Psoas muscle (tissue), 8 donors: ENCODE measurements around the gene UMAD1. TPM values are rescaled to one million over a fixed set of nuclear protein-coding genes. Genes with fewer than 3 reads are reported as not detected.
"Not testable (repeated sequence)": the region's sequence is repeated elsewhere in the genome, so short reads cannot be mapped to it uniquely, and the experiment has no call there.

Experiments
- ATAC-seq, 4 donors: fragments of 200-7000 bp; cut with Tn5 transposase; one replicate each; pipeline ENCODE4 v1.9.1; 2020; ENCODE audit warnings: moderate library complexity in 3 of 4, mild to moderate bottlenecking in 2 of 4
- DNase-seq, 2 donors: peaks; one replicate each; pipeline ENCODE4 v3.0.0-alpha.2; 2020
- H3K27ac ChIP-seq: fragments of 200-600 bp; one replicate; pipeline ENCODE4 v1.8.0; 2022
- H3K27me3 ChIP-seq, 3 donors: fragments of 200-600 bp in 1 of 3; one replicate each; pipeline versions ENCODE4 v1.6.1 to v1.8.0; 2013 to 2022; ENCODE audit warnings: low read length in 2 of 3, mild to moderate bottlenecking in 2 of 3, moderate library complexity in 1 of 3; ENCODE audit not compliant: insufficient read depth in 3 of 3
- H3K36me3 ChIP-seq, 2 donors: fragments of 200-600 bp in 1 of 2; one replicate each; pipeline versions ENCODE4 v1.6.1 to v1.8.0; 2013 to 2022; ENCODE audit warnings: low read depth in 1 of 2, mild to moderate bottlenecking in 1 of 2, moderate library complexity in 1 of 2; ENCODE audit not compliant: insufficient read depth in 1 of 2
- H3K4me1 ChIP-seq: fragments of 200-600 bp; one replicate; pipeline ENCODE4 v1.8.0; 2022
- H3K4me3 ChIP-seq: fragments of 200-600 bp; one replicate; pipeline ENCODE4 v1.8.0; 2022; ENCODE audit warnings: mild to moderate bottlenecking
- H3K9me3 ChIP-seq: fragments of 200-600 bp; one replicate; pipeline ENCODE4 v1.8.0; 2022
- CTCF ChIP-seq: fragments of 200-600 bp; IDR thresholded peaks from one replicate; pipeline ENCODE4 v1.8.0; 2022; ENCODE audit warnings: antibody characterized with exemption
- WGBS, 3 donors: extraction: QIAGEN DNeasy Blood & Tissue Kit; methylation state at CpG; one replicate each; pipeline versions ENCODE4 v1.1.6 to v1.1.7; 2013; 5-methylcytosine and 5-hydroxymethylcytosine counted together
- intact Hi-C, 2 donors: fragments of 100-400 bp; cut with DNase I; formaldehyde crosslinking; loops; one replicate each; pipeline versions ENCODE4 v1.11.0 to v1.14.2; 2022
- polyA plus RNA-seq, 3 donors: library from polyadenylated mRNA; stranded (reverse); fragments of 200-250 nt; gene quantifications; one replicate each; pipeline ENCODE4 v1.2.3, GENCODE V29; 2013
- total RNA-seq, 4 donors: library from RNA; stranded (reverse); fragmentation: NEBNext Ultra II Directional in 2 of 4; extraction: Animal tissue kit (Norgen Biotek cat#: 25700) in 2 of 4; gene quantifications; one replicate each; pipeline versions ENCODE4 v1.2.1 to v1.2.4, GENCODE V29; 2021 to 2023
- donor health status: healthy with polysubstance abuse.
- donor health status: DM: no; HTN: no; CAD: no; lungs with moderate emphysema.
- donor health status: Bipolar disorder and iron deficiency.
- donor health status: healthy.
- donor health status: DM: yes; HTN: yes; CAD: no.
- donor health status: DM: no; HTN: no; CAD: no.
- donor health status: DM: no; HTN: no; CAD: no.
- donor health status: DM: yes; HTN: yes; CAD: no.

The UMAD1 gene
- total and polyA plus RNA-seq, 7 donors = 6.2 to 19.1 (median 12.3) TPM

GRCh38 chr7:7820939-7821338 is 180.4 kb downstream of the UMAD1 start:
- H3K4me1 ChIP-seq = no peaks in the 10 kb centered on the region
- no peak overlapping the region for H3K4me3 ChIP-seq
- DNase-seq = no peak
- intact Hi-C loops = no loop called here
- no peak overlapping the region for H3K27ac ChIP-seq
- ATAC-seq = no peak
- H3K27me3 ChIP-seq = no peaks in the 10 kb centered on the region
- no peaks in the 10 kb centered on the region for H3K9me3 ChIP-seq
- WGBS, 3 donors = 84 to 93% (median 91%) methylated on average over 3 of the region's 3 CpGs
- no peak for TF ChIP-seq CTCF
- peaks cover 0 to 6% of the 10 kb centered on the region in 2 donors for H3K36me3 ChIP-seq

- Histone ChIP-seq H3K4me1 (no peaks in the 10 kb centered on the region), H3K27me3 (no peaks in the 10 kb centered on the region), H3K36me3 (peaks cover 0 to 3% of the 10 kb centered on the region in 2 donors), H3K4me3 (no peak overlapping the region), H3K27ac (no peak overlapping the region), H3K9me3 (no peaks in the 10 kb centered on the region)
- DNase-seq = no peak
- TF ChIP-seq CTCF = no peak
- no peak for ATAC-seq
- intact Hi-C loops = no loop called here
- 80 to 87% (median 81%) methylated on average over 3 of the region's 3 CpGs for WGBS, 3 donors
Observed at GRCh38 chr7:7821517-7821916, 181.0 kb downstream of the UMAD1 start.

GRCh38 chr7:7825294-7825693 is 184.7 kb downstream of the UMAD1 start:
- H3K4me3 ChIP-seq, DNase-seq, intact Hi-C loops, H3K36me3 ChIP-seq, ATAC-seq, H3K27me3 ChIP-seq, H3K27ac ChIP-seq, H3K9me3 ChIP-seq, H3K4me1 ChIP-seq: not testable (repeated sequence)

GRCh38 chr7:7829667-7830066 is 189.1 kb downstream of the UMAD1 start:
- ATAC-seq (peak in 3 of 4 donors; percentile 59 to 78 (median 65)), DNase-seq (no peak)
- Histone ChIP-seq H3K9me3 (no peaks in the 10 kb centered on the region), H3K27ac (no peak overlapping the region), H3K27me3 (no peaks in the 10 kb centered on the region), H3K36me3 (no peaks in the 10 kb centered on the region), H3K4me3 (no peak overlapping the region), H3K4me1 (peaks cover 8% of the 10 kb centered on the region)
- WGBS, 3 donors = 94 to 97% (median 94%) methylated on average over 2 of the region's 2 CpGs
- no peak for TF ChIP-seq CTCF
- intact Hi-C loops = no loop called here

GRCh38 chr7:7830122-7830878 is 189.7 kb downstream of the UMAD1 start:
- Histone ChIP-seq H3K4me3 (no peak overlapping the region), H3K4me1 (peaks cover 8% of the 10 kb centered on the region), H3K27ac (no peak overlapping the region), H3K27me3 (no peaks in the 10 kb centered on the region), H3K36me3 (no peaks in the 10 kb centered on the region), H3K9me3 (no peaks in the 10 kb centered on the region)
- 46 to 56% (median 52%) methylated on average over 7 of the region's 7 CpGs for WGBS, 3 donors
- ATAC-seq (peak in 1 of 4 donors; percentile 52), DNase-seq (no peak)
- TF ChIP-seq CTCF = no peak
- intact Hi-C loops = no loop called here
